HG03571 (cell line): ENCODE measurements around the gene PLCH1.

Experiments used
- ATAC-seq: cut with Tn5 transposase; IDR thresholded peaks from one replicate; pipeline ENCODE4 v1.9.1; 2021; ENCODE audit not compliant: unreplicated experiment

The PLCH1 gene

DNA sequence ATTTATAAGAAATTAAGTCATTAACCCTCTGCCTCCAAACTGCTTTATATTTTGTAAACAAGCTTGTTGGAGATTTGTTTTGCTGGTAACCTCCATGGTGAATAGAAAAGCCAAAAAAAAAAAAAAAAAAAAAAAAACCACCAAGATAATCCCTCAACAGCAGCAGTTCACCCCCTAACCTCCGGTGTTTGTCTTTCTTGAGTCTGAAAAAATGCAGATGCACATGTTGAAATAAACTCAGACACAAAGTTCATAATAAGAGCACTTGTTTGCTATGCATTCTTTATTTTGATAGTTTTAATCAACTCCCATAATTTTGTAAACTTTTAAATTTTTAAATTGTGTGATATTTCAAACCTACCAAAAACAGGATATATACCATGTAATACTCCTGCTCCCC is 1.8 kb upstream of the PLCH1 start:
- ATAC-seq = no peak

DNA sequence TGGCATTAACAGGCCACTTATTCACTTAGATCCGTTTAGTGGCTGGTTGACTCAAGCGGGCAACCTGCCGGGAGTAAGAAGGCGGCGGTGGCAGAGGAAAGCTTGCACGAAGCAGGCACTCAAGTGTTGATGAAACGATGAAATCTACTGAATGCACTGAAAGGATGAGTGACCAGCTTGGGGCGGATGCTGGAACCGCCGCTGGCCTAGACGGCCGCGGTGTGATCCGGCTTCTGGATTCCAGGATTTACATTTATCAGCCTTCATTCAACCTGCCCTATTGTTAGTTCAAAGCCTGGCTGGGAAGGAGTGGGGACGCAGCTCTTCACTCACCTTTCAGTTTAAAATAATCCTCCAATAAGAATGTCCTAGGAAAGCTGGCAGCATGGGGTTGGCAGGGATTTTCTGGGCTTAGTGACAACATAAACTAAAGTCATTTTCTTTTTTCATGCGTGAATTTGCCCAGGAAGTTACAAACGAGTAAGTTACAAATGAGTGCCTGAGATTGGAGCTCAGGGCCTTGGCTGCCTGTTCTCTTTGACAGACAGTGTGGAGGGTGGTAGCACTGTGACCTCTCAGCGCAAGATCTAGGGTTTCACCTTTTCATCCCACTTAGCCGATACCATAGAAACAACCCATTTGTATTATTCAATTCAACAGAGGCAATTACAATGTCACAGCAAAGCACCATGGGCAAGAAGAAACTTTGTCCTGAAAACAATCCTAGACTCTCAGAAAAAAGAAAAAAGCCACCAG is 1.1 kb upstream of the PLCH1 start:
- ATAC-seq = no peak

DNA sequence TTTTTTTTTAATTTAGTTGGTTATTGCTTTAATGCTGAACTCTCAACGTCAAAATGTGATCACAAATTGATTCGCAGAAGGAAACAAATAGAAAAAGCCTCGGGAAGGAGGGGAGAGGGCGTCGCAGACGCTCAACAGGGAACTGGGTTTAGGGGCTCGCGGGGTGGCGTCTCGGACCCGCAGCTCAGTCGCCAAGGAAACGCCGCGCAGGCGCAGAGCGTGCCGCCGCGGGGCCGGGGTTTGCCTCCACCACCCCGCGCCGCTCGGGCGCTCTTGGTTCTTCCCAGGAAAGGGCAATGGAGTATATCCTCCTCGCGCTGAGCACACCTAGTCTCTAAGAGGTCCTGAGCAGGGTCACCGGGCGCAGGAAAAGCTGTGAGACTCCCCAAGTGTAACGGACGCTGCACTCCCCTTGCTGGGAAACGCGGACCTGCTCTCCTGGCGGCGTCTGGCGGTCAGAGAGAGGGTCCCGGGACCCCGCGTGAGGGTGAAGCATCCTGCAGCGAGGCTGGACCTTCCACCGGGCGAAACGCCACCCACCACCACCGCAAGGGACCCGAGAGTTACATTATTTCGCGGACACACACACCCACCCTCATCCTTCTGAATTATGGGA is 753 bp downstream of the PLCH1 start:
- peak; percentile 38 for ATAC-seq

DNA sequence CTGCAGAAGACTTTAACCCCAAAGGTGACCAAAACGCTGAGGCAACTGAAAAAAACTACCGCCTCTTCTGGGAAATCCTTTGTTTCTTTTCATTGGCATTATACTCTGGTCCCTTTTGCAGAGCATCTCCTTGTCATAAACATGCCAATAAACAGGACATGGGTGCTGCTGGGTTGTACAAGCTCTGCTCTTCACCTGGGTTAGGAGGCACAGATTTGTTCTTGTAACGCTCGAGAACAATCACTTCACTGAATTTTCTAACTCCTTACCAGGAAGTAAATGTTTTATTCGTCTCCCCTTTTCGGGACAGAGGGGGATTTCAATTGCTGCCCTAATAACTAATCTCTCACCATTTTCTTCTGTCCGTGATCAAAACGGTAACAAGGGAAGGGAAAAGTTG is 1.3 kb downstream of the PLCH1 start:
- ATAC-seq = no peak

DNA sequence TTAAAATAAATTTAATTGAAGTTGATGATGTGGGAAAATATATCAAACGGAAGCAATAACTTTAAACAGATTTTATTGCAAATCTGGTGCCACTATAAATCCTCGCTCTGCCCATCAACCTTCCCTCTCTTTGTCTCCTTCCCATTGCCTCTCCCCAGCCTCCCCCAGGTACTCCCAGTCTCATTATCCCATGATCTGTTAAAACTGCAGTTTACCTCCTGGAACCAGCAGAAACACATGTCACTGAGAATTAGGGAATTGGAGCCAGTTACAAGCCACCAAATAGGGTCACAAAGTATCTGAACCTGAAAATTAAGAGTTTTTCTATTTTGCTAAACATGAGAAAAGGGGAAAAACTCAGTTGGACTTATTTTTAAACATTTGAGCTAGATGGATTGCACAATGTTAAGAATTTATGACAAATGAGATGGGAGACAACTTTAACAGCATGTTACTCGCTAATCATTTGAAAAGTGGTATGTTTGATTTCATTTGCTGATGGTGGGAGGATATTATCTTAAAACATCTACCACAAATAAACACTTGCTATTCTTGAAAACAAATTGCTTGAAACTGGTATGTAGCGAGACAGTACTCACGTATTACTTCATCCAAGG is 2.4 kb downstream of the PLCH1 start:
- no peak for ATAC-seq

DNA sequence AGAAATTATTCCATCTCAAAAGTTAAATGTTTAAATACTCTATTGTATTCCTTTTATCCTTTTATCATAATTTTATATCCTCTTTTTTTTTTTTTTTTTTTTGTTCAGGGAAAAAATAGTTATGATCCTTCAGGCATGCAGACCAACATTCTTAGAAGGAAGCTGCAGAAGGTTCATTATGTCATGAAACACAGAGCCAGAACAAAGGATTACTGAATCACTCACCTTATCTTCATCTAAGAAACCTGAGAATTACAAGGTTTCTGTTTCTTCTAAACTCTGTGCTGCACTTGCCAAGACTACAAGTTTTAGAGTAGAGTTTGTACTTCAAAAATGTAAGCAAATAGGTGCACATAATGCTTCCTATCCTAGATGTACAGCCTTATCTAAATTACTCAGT is 3.3 kb downstream of the PLCH1 start:
- ATAC-seq = no peak

DNA sequence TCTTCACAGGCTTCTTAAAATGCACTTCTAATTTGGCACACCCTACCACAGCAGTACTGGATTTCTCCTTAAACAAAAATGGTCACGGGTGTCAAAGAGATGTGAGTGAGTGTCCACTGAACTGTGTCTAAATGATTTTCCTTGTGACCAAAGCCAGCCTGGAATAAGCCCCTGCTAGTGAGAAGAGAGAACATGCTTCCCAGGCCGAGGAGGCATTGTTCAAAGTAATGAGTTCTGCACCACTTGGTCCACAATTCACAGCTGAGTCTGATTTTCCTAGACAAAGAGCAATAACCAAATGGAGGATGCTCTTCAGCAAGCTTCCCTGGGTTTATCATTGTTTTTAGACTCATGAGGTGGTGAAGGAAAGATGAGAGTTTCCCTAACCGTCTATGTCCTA is 3.8 kb downstream of the PLCH1 start:
- no peak for ATAC-seq

DNA sequence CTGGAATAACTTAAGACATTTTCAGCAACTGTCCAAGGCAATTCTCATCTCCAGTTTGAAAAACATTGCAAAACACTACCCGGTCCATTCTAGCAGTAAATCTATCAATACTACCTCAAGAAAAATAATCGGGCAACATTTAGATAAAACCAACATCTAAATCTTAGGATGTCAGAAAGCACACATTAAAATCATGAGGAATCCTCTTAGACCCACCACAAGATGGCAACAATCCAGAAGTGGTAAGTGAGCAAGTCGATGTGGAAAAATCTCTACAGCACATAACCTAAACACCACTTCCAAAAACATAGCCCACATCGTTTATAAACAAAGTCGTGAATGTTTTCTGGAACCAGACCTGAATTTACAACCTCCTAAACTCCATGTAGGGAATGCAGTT is 5.7 kb downstream of the PLCH1 start:
- no peak for ATAC-seq

DNA sequence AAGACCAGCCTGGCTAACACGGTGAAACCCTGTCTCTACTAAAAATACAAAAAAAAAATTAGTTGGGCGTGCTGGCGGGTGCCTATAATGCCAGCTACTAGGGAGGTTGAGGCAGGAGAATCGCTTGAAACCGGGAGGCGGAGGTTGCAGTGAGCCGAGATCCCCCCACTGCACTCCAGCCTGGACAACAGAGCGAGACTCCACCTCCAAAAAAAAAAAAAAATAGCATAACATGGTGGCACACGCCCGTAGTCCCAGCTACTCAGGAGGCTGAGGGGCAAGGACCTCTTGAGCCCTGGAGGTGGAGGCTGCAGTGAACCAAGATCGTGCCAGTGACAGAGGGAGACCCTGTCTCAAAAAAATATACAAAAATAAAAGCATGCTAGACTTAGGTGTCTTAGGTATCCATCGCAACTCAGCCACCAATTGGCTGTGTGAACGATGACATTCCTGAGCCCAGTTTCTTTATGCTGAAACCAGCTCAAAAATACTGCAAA is 6.2 kb downstream of the PLCH1 start:
- no peak for ATAC-seq

DNA sequence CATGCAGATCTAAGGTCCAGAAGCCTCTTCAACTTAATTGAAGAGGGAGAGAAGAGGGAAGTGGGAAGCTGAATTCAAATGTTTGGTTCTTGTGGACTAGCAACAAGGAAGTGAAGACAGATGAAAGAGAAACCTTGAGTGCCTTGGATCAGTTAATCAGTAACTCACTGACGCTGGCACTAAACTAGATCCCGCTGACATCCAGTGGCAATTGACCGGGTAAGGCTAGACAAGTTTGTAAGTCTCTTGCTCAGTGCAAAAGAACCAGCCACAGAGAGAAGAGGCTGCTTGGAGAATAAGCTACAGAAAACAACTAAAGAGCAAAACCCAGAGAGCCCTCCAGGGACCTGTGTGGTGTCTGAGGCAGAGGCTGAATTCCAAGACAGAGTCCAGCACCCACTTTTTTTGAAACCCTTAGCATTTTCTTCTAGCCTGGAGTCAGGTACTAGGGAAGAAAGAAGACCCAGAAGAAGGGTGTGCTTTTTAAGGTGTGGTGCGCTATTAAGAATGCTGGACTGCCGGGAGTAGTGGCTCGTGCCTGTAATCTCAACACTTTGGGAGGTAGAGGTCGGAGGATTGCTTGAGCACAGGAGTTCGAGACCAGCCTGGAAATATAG is 6.9 kb downstream of the PLCH1 start:
- ATAC-seq = peak; percentile 97

DNA sequence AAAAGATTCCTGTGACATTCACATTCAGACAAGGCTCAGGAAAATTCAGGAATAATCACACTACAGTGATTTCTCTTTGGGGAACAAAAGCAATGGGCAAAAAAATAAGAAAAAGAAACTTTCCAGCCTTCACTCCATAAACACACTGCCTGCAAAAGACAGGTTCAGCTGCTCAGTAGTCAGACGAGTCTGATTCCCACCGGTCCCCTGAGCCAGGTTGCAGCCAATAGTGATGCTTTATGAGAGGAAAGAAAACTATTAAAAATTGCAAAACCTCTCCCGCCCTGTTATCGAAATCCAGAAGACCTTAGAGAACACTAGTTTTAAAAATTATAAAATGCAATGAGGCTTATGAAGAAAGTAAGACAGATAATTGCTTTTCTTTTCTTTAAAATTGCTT is 8.5 kb downstream of the PLCH1 start:
- ATAC-seq = no peak

DNA sequence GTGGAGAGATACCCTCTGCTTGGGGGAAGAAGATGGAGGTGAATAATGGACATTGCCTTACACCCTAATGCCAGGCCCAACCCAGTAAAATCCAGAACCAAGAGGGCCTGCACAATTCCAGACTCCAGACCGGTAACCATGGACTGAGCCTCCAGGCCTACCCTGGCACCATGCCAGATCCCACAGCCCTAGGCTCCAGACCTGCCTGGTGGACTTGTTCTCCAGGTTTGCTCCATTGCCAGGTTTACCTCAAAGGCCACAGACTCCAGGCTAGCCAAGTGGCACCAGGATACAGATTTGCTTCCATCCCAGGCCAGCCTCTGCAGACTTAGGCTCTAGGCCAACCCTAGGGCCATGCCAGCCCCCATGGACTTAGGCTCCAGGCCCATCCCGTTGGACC is 14.0 kb downstream of the PLCH1 start:
- ATAC-seq = no peak

DNA sequence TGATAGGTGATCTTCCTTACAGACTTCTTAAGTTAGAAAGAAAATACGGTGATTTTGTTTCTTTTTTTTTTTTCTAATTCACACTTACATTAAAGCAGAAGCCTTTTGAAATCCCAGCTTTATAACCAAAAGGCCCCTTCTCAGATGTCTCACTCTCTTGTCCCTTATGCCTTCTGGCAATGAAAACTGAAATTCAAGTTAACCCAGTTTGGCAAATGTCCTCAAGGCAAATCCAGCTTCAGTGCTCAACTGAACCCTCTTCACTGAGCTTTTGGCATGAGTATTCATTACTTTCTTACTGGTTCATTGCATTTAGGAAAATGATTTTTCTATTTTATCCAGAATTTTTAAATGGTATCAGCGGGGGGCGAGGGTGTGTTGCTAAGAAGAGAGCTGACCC is 17.0 kb downstream of the PLCH1 start:
- ATAC-seq = no peak

DNA sequence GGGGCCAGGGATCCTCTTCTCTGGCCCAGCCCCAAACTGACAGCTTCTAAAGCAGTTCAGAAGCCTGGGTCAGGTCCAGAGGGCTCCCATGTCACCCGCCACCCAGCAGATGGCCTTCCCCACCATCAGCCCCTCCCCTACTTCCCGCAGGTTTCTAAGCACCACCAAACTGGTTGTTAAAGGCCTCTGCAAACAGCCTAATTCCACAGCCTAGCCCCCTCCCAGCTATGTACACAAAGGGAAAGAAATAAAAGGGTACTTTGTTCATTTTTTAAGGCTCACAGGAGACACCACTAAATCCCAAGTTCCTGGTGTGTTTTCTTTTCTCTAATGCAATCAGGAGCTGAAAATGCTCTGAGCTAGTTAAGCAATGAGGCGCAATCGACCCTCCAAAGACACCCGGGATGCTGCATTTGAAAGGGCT is 30.6 kb downstream of the PLCH1 start:
- ATAC-seq = no peak

DNA sequence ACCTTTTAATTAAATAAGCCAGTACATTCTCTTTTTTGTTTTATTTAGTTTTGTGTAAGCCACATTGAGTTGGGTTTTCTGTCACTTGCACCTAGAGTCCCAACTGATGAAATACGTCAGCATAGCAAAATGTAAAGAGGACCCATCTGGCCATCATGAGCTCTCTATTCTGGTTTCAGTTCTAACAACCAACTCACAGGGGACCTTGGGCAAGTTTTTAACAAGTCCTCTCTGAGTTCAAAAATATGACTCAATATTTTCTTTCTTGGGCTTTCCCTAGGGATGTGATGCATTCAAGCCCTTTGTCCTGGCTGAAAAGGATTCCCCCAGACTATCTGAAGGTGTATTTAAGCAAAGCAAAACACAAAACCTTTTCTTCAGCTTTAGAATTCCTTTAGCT is 32.9 kb downstream of the PLCH1 start:
- ATAC-seq = peak; percentile 66

DNA sequence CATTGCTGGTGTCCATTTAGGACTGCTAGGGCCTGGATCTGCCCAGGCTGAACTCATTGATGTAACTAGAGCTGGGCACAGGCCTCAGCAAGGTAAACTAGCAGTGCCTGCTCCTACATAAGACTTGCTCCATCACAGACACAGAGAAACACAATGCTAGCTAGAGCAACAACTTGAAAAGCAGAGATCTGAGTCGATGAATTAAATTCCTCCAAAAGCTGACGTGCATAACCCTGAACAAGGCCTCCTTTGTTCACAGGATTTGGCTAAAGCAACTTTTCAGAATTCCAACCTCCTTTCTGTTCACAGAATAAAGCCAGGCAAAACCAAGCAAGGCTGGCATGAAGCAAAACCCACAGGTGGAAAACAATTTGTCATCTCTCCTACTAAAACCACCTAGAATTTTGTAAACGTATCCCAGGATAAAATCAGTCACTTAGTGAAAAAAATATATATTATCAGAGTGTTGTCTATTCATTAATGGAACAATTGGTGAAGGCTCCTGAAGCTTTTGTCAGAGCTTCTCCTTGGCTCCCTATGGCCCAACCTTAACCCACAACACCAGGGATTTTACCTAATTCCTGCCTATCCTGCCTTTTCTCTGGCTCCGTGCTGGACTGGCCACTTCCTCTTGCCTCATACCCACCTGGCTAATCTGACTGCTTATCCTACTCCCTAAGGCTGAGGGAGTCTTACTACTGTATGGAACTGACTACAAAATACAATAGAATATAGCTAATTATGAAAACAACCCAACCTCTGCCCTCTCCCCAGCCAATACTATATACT is 39.9 kb downstream of the PLCH1 start:
- no peak for ATAC-seq

DNA sequence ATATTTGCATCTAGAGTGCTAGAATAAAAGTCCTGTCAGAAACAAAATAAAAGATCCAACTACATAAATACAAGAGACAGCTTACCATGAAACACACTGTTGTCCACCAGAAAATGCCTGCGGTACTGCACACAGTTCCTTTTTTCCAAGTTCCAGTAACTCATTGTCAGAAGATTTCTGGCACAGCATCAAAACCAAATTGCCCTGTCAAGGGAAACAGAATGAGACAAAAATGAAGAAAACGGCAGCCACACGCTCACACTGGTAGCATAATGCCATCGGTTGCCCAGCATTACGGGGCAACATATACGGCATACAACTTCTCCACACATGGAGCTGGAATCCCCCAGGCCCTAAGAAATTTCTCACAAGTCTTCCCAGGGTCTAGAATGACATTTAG is 40.8 kb downstream of the PLCH1 start:
- no peak for ATAC-seq

DNA sequence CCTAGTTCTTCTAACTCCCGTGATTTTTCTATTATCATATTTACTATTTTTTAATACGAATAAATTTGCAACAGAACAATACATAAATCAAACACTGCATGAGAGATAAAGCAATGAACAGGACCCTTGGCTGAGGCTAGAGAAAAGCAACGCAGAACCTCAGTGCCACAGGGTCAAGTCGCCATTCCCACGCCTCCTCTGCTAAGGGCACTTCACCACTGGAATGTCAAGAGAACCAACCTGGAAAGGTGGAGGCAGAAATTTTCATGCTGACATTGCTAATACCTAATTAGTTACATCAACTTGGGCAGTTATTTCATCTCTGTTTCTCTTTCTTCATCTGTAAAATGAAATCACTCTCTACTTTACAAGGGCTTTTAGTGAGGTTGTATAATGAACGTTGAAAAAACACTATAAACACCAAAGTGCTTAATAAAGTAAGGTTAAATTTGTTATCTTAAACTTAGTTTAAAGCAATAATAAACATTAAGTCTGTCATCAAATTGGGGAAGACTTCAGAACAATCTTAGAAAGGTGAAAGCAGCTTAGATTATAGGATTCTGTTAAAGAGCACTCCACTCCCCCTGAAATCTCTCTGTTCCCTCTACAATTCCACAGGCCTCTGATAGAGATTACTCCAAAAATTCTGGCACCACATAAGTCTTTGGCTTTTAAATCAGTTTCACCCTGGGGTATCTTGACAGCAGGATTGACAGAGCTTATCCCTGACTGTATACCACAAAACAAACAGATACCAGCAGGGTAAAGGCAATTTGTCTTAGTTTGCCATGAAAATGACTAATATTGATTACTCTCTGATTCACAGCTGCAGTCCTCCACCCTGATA is 41.9 kb downstream of the PLCH1 start:
- no peak for ATAC-seq

DNA sequence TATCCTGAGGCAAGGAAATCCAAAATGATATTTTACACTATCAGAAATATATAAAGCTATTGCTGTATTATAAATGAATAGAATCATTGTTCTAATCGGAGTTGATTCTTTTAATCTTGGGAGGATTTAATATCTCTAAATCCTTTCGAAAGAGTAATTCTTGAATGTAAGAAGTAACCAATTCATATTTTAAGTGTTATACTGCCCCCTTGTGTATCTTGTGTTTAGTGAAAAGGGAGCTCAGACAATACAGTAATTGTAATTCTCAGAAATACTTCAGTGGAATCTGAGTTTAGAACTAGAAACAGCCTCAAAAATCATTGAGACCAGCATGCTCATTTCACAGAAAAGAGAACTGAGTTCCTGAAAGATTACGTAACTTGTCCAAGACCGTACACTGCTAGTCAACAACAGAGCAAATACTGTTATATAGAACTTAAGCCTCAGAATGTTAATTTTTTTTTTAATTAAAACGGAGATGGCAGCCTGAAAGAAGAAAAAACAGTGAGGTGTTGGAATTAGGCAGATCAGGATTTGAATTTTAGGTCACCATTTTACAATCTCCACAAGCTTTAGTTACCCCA is 42.9 kb downstream of the PLCH1 start:
- ATAC-seq = no peak

DNA sequence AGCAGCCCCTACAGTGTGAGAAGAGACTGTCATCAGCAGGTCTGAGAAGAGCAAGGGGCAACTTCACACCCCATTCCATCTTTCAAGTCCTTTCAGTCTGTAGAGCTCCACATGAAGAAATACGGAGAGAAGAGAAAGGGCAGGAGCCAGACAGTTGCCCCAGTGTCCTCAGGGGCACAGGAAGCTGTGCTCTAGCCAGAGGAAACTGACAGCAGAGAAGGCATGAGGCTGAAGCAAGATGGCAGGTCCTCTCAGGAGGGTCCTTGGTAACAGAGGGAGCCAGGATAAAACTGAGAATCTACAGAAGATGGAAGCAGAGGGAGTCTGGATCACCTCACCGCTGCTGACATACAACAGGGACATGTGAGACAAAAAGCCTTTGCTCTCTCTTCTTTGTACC is 47.3 kb downstream of the PLCH1 start:
- no peak for ATAC-seq
